Vagina (tissue), 2 donors: ENCODE data around the gene DMKN.

Experiments used
- POLR2A ChIP-seq, 2 donors: fragments of 450-650 bp; IDR thresholded peaks; one replicate each; pipeline ENCODE4 v1.6.1; 2017; ENCODE audit warnings: antibody characterized with exemption in 2 of 2, mild to moderate bottlenecking in 2 of 2, moderate library complexity in 2 of 2
- POLR2AphosphoS5 ChIP-seq, 2 donors: sonication (generic); formaldehyde crosslinking; IDR thresholded peaks; one replicate each; pipeline ENCODE4 v1.9.0; 2017; ENCODE audit warnings: antibody characterized with exemption in 2 of 2, mild to moderate bottlenecking in 2 of 2, low read depth in 1 of 2; ENCODE audit not compliant: insufficient read depth in 1 of 2
- TF ChIP-seq, protein P1 (sequence below), 3 experiments: fragments of 450-650 bp in 2 of 3; fragments of 200-600 bp in 1 of 3; sonication (generic) in 1 of 3; IDR thresholded peaks; one replicate each; pipeline ENCODE4 v1.5.1; 2017 to 2019; ENCODE audit warnings: antibody characterized with exemption in 3 of 3, mild to moderate bottlenecking in 2 of 3, moderate library complexity in 2 of 3

DNA sequence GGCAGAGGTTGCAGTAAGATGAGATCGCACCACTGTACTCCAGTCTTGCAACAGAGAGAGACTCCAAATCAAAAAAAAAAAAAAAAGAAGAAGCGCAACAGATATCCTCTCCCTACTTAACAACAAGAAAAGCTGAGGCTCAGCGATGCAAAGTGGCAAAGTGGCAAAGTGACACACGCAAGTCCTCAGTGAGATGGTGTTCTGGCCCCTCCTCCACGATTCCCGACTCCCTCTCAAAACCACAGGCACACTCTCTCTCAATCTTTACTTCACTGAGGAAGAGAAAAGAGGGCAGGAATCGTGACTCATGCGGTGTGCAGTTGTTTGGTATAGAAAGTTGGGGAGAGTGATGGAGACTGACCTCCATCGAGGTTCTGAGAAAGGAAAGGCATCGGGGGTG lies 52.8 kb downstream of the DMKN start:
- TF ChIP-seq, protein P1, sequence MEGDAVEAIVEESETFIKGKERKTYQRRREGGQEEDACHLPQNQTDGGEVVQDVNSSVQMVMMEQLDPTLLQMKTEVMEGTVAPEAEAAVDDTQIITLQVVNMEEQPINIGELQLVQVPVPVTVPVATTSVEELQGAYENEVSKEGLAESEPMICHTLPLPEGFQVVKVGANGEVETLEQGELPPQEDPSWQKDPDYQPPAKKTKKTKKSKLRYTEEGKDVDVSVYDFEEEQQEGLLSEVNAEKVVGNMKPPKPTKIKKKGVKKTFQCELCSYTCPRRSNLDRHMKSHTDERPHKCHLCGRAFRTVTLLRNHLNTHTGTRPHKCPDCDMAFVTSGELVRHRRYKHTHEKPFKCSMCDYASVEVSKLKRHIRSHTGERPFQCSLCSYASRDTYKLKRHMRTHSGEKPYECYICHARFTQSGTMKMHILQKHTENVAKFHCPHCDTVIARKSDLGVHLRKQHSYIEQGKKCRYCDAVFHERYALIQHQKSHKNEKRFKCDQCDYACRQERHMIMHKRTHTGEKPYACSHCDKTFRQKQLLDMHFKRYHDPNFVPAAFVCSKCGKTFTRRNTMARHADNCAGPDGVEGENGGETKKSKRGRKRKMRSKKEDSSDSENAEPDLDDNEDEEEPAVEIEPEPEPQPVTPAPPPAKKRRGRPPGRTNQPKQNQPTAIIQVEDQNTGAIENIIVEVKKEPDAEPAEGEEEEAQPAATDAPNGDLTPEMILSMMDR (IDR thresholded peaks at IDR 0.05): no peak
- no peak for TF ChIP-seq POLR2AphosphoS5 (IDR thresholded peaks at IDR 0.05; ENCODE audit: insufficient read depth in 1 of 2, low read depth in 1 of 2)
- TF ChIP-seq POLR2A (IDR thresholded peaks at IDR 0.05): no peak
